Parathyroid adenoma (tissue), 2 donors: ENCODE measurements around the gene MSH6.
A peak's percentile ranks its signal among the peaks of the same experiment; 100 is the strongest.

Experiments used
- H2AFZ ChIP-seq: fragments of 300-600 bp; sonication (generic); one replicate; pipeline ENCODE4 v1.7.0; 2017; ENCODE audit warnings: antibody characterized with exemption, mild to moderate bottlenecking
- H3K27ac ChIP-seq: fragments of 300-600 bp; sonication (generic); one replicate; pipeline ENCODE4 v1.7.0; 2017
- H3K27me3 ChIP-seq: fragments of 300-600 bp; sonication (generic); one replicate; pipeline ENCODE4 v1.7.0; 2017; ENCODE audit warnings: low read length; ENCODE audit not compliant: control insufficient read depth, insufficient read depth
- H3K36me3 ChIP-seq: fragments of 300-600 bp; sonication (generic); one replicate; pipeline ENCODE4 v1.7.0; 2017; ENCODE audit warnings: low read length; ENCODE audit not compliant: control insufficient read depth, insufficient read depth
- H3K4me1 ChIP-seq: fragments of 300-600 bp; sonication (generic); one replicate; pipeline ENCODE4 v1.7.0; 2017; ENCODE audit warnings: control low read depth
- H3K4me2 ChIP-seq: fragments of 300-600 bp; sonication (generic); one replicate; pipeline ENCODE4 v1.7.0; 2017; ENCODE audit warnings: low read length
- H3K4me3 ChIP-seq: fragments of 300-600 bp; sonication (generic); one replicate; pipeline ENCODE4 v1.7.0; 2017; ENCODE audit warnings: low read depth, low read length
- H3K79me2 ChIP-seq: fragments of 300-600 bp; sonication (generic); one replicate; pipeline ENCODE4 v1.7.0; 2017; ENCODE audit warnings: control low read depth
- H3K9ac ChIP-seq: fragments of 300-600 bp; sonication (generic); one replicate; pipeline ENCODE4 v1.7.0; 2017; ENCODE audit warnings: mild to moderate bottlenecking
- H3K9me3 ChIP-seq: fragments of 300-600 bp; sonication (generic); one replicate; pipeline ENCODE4 v1.7.0; 2017; ENCODE audit warnings: low read length; ENCODE audit not compliant: control insufficient read depth
- TF ChIP-seq, protein P1 (sequence below): fragments of 300-600 bp; sonication (generic); IDR thresholded peaks from one replicate; pipeline ENCODE4 v1.7.0; 2017; ENCODE audit warnings: antibody characterized with exemption, mild to moderate bottlenecking
- donor health status: primary hyperparathyroidism.

The MSH6 gene

DNA sequence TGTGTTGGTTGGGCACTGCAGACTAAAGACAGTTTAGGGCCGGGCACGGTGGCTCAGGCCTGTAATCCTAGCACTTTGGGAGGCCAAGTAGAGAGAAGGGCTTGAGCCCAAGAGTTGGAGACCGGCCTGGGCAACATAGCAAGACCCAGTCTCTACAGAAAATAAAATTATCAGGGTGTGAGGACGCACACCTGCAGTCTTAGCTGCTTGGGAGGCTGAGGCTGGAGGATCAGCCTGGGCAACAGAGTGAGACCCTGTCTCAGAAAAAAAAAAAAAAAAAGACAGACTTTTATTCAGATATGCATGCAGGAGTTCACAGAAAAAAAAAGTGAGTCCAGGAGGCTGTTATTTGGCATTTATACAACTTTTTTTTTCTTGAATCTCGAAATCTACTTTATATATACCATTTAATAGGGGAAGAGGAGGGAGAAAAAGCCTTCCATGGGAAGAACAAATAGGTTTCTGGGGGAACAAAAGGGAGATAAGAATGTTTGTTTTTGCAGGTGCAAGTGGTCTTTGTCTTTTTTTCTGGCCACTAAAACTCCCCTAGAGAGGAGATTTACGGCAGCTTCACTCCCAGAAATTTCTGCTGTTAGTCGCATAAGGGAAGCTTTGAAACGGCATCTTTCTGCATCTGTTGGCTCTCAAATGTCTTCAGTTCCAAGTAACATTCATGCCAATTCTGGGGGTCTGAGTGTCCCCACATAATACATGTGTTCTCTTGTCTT, 4.1 kb upstream of the MSH6 start:
- H3K4me1 ChIP-seq = no peaks in the 10 kb centered on the region
- no peaks in the 10 kb centered on the region for H3K79me2 ChIP-seq
- H3K4me3 ChIP-seq = no peak overlapping the region
- H3K27me3 ChIP-seq = no peaks in the 10 kb centered on the region
- H3K27ac ChIP-seq = no peak overlapping the region
- H2AFZ ChIP-seq = no peak overlapping the region
- H3K9me3 ChIP-seq = no peaks in the 10 kb centered on the region
- TF ChIP-seq, protein P1, sequence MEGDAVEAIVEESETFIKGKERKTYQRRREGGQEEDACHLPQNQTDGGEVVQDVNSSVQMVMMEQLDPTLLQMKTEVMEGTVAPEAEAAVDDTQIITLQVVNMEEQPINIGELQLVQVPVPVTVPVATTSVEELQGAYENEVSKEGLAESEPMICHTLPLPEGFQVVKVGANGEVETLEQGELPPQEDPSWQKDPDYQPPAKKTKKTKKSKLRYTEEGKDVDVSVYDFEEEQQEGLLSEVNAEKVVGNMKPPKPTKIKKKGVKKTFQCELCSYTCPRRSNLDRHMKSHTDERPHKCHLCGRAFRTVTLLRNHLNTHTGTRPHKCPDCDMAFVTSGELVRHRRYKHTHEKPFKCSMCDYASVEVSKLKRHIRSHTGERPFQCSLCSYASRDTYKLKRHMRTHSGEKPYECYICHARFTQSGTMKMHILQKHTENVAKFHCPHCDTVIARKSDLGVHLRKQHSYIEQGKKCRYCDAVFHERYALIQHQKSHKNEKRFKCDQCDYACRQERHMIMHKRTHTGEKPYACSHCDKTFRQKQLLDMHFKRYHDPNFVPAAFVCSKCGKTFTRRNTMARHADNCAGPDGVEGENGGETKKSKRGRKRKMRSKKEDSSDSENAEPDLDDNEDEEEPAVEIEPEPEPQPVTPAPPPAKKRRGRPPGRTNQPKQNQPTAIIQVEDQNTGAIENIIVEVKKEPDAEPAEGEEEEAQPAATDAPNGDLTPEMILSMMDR = no peak
- H3K4me2 ChIP-seq = no peak overlapping the region
- H3K36me3 ChIP-seq = no peaks in the 10 kb centered on the region
- no peak overlapping the region for H3K9ac ChIP-seq

GRCh38 chr2:47779426-47779790, 3.5 kb upstream of the MSH6 start:
- H3K36me3 ChIP-seq = no peaks in the 10 kb centered on the region
- no peak overlapping the region for H2AFZ ChIP-seq
- no peaks in the 10 kb centered on the region for H3K27me3 ChIP-seq
- H3K79me2 ChIP-seq = no peaks in the 10 kb centered on the region
- no peak overlapping the region for H3K27ac ChIP-seq
- peaks cover 3% of the 10 kb centered on the region for H3K4me1 ChIP-seq
- no peak overlapping the region for H3K4me2 ChIP-seq
- TF ChIP-seq, protein P1 = no peak
- no peak overlapping the region for H3K4me3 ChIP-seq
- H3K9ac ChIP-seq = no peak overlapping the region
- no peaks in the 10 kb centered on the region for H3K9me3 ChIP-seq

- peak overlapping the region; percentile 80 for H3K4me2 ChIP-seq
- peak overlapping the region; percentile 100 for H2AFZ ChIP-seq
- no peaks in the 10 kb centered on the region for H3K27me3 ChIP-seq
- H3K4me1 ChIP-seq = peaks cover 6% of the 10 kb centered on the region
- peak overlapping the region; percentile 84 for H3K4me3 ChIP-seq
- H3K9me3 ChIP-seq = no peaks in the 10 kb centered on the region
- H3K27ac ChIP-seq = peak overlapping the region; percentile 80
- peaks cover 22% of the 10 kb centered on the region for H3K79me2 ChIP-seq
- no peaks in the 10 kb centered on the region for H3K36me3 ChIP-seq
- no peak overlapping the region for H3K9ac ChIP-seq
- TF ChIP-seq, protein P1 = no peak
Measured at GRCh38 chr2:47782381-47782670, 619 bp upstream of the MSH6 start.

- Histone ChIP-seq H3K27me3 (no peaks in the 10 kb centered on the region), H3K27ac (peak overlapping the region; percentile 55), H3K79me2 (peaks cover 28% of the 10 kb centered on the region), H3K9ac (peak overlapping the region; percentile 2), H3K36me3 (no peaks in the 10 kb centered on the region), H3K4me2 (peak overlapping the region; percentile 97), H3K9me3 (no peaks in the 10 kb centered on the region), H3K4me3 (peak overlapping the region; percentile 84), H2AFZ (peak overlapping the region; percentile 68), H3K4me1 (peaks cover 6% of the 10 kb centered on the region)
- TF ChIP-seq, protein P1 = no peak
Measured at GRCh38 chr2:47783486-47784351, 774 bp downstream of the MSH6 start.
